Measurements from ENCODE around the gene GAS6. TPM values are rescaled to one million over a fixed set of nuclear protein-coding genes. Genes with fewer than 3 reads are reported as not detected.
"Not testable (repeated sequence)": the region's sequence is repeated elsewhere in the genome, so short reads cannot be mapped to it uniquely, and the experiment has no call there.

The GAS6 gene
- total RNA-seq, 1 donor from 2014 or later = 71.5 TPM

DNA sequence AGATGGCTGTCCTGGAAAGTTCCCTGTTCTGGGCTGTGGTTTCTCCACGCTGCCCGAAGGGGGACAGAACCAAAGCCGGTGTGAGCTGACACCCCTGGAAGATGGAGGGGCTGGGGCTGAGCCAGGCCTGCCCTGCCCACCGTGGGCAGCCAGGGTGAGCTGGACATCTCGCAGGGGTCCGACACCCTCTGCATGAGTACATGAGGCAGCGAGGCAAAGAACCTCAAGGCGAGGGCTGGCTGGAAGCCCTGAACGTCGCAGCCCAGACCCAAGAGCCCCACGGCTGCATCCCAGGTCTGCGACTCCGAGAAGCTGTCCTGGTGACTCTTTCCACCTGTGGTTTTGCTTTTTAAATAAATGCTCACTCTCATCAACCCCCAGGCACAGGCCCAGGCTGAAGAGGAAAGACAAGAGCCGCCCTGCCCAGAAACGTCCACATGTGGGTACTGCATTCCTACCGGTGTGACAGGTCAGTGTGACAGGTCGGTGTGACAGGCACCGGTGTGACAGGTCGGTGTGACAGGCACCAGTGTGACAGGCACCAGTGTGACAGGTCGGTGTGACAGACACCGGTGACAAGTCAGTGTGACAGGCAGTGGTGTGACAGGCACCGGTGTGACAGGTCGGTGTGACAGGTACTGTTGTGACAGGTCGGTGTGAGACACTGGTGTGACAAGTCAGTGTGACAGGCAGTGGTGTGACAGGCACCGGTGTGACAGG is 30.6 kb downstream of the GAS6 start:
- no peaks in the 10 kb centered on the region for H3K9me3 Mint-ChIP-seq
- H3K4me3 Mint-ChIP-seq = no peak overlapping the region
- H3K27ac Mint-ChIP-seq = no peak overlapping the region
- DNase-seq (ENCODE audit: low spot score in 2 of 2, unreplicated experiment in 2 of 2) = no peak
- peaks cover 18% of the 10 kb centered on the region for H3K4me1 Mint-ChIP-seq
- H3K27me3 Mint-ChIP-seq (ENCODE audit: low read depth) = no peaks in the 10 kb centered on the region
- peaks cover 8% of the 10 kb centered on the region for H3K36me3 Mint-ChIP-seq
- TF ChIP-seq, protein P1, sequence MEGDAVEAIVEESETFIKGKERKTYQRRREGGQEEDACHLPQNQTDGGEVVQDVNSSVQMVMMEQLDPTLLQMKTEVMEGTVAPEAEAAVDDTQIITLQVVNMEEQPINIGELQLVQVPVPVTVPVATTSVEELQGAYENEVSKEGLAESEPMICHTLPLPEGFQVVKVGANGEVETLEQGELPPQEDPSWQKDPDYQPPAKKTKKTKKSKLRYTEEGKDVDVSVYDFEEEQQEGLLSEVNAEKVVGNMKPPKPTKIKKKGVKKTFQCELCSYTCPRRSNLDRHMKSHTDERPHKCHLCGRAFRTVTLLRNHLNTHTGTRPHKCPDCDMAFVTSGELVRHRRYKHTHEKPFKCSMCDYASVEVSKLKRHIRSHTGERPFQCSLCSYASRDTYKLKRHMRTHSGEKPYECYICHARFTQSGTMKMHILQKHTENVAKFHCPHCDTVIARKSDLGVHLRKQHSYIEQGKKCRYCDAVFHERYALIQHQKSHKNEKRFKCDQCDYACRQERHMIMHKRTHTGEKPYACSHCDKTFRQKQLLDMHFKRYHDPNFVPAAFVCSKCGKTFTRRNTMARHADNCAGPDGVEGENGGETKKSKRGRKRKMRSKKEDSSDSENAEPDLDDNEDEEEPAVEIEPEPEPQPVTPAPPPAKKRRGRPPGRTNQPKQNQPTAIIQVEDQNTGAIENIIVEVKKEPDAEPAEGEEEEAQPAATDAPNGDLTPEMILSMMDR (IDR thresholded peaks at IDR 0.05; ENCODE audit: unreplicated experiment) = no peak

DNA sequence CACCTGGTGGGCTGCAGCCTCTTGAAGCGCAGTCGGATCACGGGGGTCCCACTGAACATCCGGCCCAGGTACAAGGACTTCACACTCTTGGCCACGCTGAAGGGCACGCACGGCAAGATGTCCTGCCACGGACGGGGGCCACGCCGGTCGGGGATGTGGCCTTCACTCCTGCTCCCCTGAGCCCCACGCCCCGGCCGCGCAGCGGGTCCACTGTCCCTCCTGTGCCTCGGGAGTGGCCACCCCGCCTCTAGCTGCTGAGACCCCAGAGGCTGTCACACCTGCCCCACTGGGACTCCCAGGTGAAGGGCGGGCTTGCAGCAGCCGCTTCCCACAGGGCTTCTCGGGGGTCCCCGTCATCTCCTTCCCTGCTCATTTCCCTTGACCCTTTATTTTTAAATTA is 31.2 kb downstream of the GAS6 start:
- Mint-ChIP-seq H3K36me3 (peaks cover 11% of the 10 kb centered on the region), H3K4me3 (no peak overlapping the region), H3K27me3 (ENCODE audit: low read depth) (no peaks in the 10 kb centered on the region), H3K27ac (no peak overlapping the region), H3K4me1 (peaks cover 13% of the 10 kb centered on the region), H3K9me3 (no peaks in the 10 kb centered on the region)
- DNase-seq (ENCODE audit: low spot score in 2 of 2, unreplicated experiment in 2 of 2) = no peak
- TF ChIP-seq, protein P1 (IDR thresholded peaks at IDR 0.05; ENCODE audit: unreplicated experiment) = no peak

DNA sequence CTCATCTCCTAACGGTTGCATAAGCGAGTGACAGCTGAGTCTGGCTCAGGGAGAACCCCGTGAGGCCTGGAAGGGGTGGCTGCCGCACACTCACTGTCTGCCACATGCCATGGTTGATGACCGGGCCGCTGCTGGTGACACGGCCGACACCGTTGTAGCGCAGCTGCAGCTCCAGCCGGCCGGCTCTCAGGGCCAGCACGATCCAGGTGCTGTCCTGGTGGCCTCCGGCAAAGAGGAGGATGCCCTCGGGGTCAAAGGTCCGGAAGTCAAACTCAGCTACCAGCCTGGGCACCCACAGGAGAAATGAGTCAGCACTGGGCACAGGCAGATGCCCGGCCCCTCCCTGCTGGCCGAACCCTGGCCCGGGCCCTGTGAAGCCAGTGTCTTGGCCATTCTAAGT is 31.7 kb downstream of the GAS6 start:
- Mint-ChIP-seq H3K27me3 (ENCODE audit: low read depth) (no peaks in the 10 kb centered on the region), H3K4me3 (no peak overlapping the region), H3K4me1 (peaks cover 9% of the 10 kb centered on the region), H3K36me3 (peaks cover 14% of the 10 kb centered on the region), H3K9me3 (no peaks in the 10 kb centered on the region), H3K27ac (no peak overlapping the region)
- TF ChIP-seq, protein P1 (IDR thresholded peaks at IDR 0.05; ENCODE audit: unreplicated experiment) = no peak
- no peak for DNase-seq (ENCODE audit: low spot score in 2 of 2, unreplicated experiment in 2 of 2)

DNA sequence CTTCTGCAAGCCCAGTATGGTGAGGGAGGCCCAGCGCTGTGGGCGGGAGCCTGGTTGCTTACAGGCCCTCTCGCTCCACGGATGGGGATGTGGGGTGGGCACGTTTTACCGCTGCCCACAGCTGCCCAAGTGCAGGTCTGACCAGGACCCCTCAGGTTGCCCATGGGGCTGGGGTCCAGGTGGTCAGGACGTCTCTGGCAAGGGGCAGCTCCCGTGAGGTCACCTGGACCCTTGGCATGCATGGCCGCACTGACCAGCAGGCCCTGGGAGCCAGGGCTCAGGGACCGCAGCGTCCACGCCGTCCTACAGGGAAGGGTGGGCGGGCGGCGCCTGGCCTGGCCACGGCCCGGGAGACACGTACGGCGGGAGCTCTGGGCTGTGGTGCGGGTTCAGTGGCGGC is 32.8 kb downstream of the GAS6 start:
- TF ChIP-seq, protein P1 (IDR thresholded peaks at IDR 0.05; ENCODE audit: unreplicated experiment) = no peak
- no peak overlapping the region for H3K27ac Mint-ChIP-seq
- peaks cover 4% of the 10 kb centered on the region for H3K4me1 Mint-ChIP-seq
- no peak overlapping the region for H3K4me3 Mint-ChIP-seq
- no peaks in the 10 kb centered on the region for H3K9me3 Mint-ChIP-seq
- no peak for DNase-seq (ENCODE audit: low spot score in 2 of 2, unreplicated experiment in 2 of 2)
- no peaks in the 10 kb centered on the region for H3K27me3 Mint-ChIP-seq (ENCODE audit: low read depth)
- H3K36me3 Mint-ChIP-seq = peaks cover 14% of the 10 kb centered on the region

DNA sequence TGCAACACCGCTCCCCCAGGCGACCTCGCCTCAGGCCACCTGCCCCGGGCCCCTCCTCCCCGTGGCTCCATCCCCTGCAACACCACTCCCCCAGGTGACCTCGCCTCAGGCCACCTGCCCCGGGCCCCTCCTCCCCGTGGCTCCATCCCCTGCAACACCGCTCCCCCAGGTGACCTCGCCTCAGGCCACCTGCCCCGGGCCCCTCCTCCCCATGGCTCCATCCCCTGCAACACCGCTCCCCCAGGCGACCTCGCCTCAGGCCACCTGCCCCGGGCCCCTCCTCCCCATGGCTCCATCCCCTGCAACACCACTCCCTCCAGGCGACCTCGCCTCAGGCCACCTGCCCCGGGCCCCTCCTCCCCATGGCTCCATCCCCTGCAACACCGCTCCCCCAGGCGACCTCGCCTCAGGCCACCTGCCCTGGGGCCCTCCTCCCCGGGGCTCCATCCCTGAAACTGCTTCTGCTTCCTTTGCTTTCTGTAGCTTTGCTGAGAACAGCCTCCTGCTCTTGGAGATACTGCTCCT is 33.4 kb downstream of the GAS6 start:
- not testable (repeated sequence) for DNase-seq (ENCODE audit: low spot score in 2 of 2, unreplicated experiment in 2 of 2); H3K9me3 Mint-ChIP-seq; H3K27ac Mint-ChIP-seq; H3K4me3 Mint-ChIP-seq; H3K27me3 Mint-ChIP-seq (ENCODE audit: low read depth); H3K4me1 Mint-ChIP-seq
- H3K36me3 Mint-ChIP-seq = peaks cover 17% of the 10 kb centered on the region

DNA sequence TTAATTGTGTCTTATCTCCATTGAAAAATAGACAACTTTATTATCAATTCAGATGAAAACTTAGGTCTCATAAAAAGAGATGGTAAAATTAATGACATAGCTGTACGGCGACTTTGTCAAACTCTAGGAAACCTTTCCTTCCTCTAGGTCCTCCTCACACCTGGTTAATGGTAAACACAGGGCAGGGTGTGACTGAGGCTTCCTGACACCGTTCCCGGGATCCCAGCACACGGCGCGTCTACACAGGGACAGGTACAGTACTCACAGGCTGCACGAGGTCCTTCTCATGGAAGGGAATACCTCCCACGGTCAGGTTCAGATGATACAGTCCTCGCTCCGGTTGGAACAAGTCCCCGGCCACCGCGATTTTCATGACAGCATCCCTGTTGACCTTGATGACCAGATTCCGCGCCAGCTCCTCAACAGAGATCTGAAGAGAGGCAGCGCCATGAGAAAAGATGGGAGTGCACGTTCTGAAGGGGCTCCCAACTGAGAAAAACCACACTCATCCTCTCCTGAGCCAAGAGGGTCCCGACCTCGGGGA is 35.5 kb downstream of the GAS6 start:
- H3K27ac Mint-ChIP-seq = no peak overlapping the region
- no peak for DNase-seq (ENCODE audit: low spot score in 2 of 2, unreplicated experiment in 2 of 2)
- H3K36me3 Mint-ChIP-seq = peaks cover 22% of the 10 kb centered on the region
- H3K9me3 Mint-ChIP-seq = no peaks in the 10 kb centered on the region
- TF ChIP-seq, protein P1 (IDR thresholded peaks at IDR 0.05; ENCODE audit: unreplicated experiment) = no peak
- H3K4me3 Mint-ChIP-seq = no peak overlapping the region
- peaks cover 5% of the 10 kb centered on the region for H3K4me1 Mint-ChIP-seq
- no peaks in the 10 kb centered on the region for H3K27me3 Mint-ChIP-seq (ENCODE audit: low read depth)
